Stimulated activated CD4-positive, alpha-beta T cell treated with anti-CD3 and anti-CD28 coated beads, Interleukin-12 subunit alpha, Interleukin-12 subunit beta, amount 100 ng/mL, for 48 hours (primary cell): Measurements from ENCODE around the gene CNTNAP2.

ENCODE experiments used
- DNase-seq, 3 donors: peaks; one replicate each; pipeline ENCODE4 v3.0.0-alpha.2; 2020; ENCODE audit warnings: low read depth in 2 of 3, low spot score in 1 of 3

Gene CNTNAP2

GRCh38 chr7:148108381-148108780 lies 1991.8 kb downstream of the CNTNAP2 start:
- DNase-seq, result no peak

DNA sequence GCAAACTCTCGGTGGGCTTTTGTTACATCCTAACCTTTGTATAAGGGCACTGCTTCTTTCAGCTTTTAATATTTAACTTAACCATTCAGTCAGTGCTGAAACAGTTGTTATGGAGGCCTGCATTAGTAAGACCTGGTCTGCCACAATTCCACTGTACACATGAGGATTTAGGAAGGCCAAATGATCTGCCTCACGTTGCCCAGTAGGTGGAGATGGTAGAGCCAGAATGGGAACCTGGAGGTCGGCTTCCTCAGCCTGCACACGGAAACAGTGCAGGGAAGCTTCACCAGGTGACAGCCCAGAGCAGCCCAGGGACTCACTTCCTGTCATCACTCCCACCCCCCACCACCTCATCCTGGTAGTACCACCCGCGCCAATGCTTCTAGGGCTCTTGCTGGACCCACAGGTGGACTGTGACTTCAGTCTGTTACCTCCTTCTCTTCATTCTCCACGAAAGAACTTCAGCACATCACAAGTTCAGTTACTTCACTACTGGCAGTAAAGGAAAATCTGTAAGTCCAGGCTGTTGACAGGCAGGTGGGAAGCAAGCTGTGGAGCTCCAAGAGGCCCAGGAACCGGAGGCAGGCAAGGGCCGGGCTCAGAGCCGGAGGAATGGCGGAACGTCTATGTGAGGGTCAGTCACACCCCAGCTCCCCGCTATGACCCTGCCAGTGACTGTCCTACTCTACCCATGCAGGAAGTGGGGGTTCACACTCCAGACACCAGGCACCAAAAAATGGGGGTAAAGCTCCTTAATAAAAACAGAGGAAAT lies 1993.7 kb downstream of the CNTNAP2 start:
- no peak for DNase-seq

DNA sequence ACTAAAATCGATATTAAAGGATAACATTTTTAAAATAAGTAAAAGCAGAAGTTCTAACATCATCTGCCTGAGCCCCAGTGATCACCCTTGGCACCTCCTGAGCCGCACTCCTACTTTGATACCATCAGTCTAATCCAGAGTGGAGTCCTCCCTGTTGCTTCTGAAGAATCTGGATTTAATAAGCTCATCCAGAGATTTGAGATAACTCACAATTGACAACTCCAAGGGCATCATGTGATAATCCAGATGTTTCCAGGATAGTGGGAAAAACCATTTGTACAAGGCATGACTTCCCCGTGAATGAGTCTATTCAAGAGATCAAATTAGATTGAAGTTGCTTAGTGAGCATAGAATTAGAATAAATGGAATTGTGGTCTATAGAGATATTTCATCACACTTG lies 1998.2 kb downstream of the CNTNAP2 start:
- no peak for DNase-seq

DNA sequence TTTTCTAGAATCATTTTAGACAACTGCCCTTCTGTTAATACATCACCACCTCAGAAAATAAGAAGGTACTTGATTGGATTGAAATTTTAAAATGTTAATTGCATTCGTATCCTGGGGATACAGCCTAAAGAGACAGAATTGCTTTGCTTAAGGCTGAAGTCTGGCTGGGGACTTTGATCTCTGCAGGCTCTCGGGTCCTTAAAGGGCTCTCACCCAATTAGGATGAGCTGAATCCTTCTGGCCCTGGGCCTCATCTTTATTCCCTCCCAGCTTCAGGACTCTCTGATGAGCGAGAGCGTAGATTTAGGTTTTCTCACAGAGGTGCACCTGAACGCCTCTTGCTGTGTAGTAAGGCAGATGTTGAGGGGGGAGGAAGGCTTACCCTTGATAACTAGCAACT lies 1998.7 kb downstream of the CNTNAP2 start:
- no peak for DNase-seq

DNA sequence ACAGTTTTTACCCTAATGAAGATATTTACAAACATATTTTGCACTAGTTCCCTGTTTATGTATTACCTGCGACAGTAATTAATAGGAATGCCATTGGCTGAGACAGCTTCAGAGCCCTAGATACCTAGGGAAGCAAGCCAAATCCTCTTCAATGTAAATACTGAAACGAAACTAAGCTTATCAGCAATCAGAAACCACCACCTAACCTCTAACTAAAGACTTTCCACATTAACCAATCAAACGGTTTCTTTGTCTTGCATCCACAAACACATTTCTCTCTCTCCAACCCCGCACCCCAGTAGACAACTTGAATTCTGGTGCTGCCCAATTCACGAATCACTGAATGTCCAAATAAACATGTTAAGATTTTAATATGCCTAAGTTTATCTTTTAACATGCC lies 1999.6 kb downstream of the CNTNAP2 start:
- no peak for DNase-seq

GRCh38 chr7:148116829-148117403 lies 2000.3 kb downstream of the CNTNAP2 start:
- DNase-seq, result no peak

DNA sequence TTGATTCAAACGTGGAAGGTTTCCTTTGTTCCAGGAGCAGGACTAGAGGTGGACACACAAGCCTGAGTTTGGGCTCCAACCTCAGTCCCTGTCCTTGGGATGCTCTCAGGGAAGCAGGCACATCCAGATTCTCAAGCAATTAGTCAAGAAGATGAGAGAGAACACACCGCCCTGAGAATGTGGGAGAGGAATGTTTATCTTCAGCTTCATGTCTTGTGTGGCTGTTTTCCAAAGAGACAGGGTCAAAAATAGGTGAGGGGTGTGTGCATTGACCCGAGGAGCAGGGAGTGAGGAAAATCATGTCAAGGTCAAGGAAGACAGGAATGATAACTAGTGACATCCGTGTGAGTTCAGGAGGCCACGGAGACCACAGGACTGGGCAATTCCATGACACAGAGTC lies 2001.8 kb downstream of the CNTNAP2 start:
- no peak for DNase-seq

GRCh38 chr7:148121401-148121800 lies 2004.8 kb downstream of the CNTNAP2 start:
- no peak for DNase-seq

DNA sequence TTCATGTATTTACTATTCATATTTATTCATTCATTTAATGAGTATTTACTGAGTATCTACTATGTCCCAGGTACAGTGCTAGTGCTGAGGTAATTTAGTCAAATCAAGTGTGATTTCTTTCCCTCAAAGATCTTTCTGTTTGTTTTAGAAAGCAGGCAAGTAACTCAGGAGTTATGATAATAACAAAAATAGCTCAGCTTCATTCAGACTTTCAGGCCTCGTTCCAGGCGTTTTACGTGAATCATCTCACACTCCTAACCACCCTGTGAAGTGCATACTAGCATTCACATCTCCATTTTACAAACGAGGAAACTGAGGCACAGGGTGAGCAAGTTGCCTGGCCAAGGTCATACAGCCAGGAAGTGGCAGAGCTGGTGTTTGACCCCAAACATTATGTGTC lies 2005.2 kb downstream of the CNTNAP2 start:
- DNase-seq, result no peak

DNA sequence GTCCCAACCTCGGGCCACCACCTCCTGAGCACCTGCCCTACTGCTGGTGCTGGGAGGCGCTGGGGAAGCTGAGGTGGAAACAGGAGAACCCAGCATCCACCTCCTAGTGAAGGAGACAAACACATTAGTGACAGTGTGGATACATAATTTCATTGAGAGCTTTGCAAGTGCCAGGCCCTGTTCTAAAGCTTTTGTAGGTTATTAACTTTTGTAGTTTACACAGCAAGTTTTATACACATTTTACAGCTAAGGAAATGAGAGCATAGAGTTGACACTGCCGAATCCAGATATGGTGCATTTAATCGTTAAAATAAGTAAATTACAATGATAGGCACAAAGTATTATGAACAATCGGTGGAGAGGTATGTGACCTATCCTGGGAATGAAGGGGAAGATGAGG lies 2007.9 kb downstream of the CNTNAP2 start:
- DNase-seq, result no peak

DNA sequence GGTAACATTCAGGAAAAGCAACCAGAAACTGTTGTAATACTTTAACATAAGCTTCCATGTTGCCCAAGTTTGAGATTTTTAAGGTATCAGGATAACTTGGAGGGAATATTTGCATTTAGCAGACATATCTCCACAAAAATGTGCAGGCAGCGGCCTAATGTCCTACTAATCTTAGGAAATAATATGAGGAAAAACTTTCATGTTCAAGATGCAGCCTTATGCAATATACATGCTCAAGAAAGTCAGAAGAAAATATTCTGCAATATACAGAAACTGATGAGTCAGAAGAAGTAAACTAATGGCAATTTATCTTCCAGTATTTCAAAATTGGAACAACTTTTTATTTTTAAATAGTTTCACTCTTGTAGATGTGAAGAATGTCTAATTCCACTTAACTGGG lies 2010.8 kb downstream of the CNTNAP2 start:
- DNase-seq, result no peak

GRCh38 chr7:148129023-148129422 lies 2012.4 kb downstream of the CNTNAP2 start:
- DNase-seq, result no peak

DNA sequence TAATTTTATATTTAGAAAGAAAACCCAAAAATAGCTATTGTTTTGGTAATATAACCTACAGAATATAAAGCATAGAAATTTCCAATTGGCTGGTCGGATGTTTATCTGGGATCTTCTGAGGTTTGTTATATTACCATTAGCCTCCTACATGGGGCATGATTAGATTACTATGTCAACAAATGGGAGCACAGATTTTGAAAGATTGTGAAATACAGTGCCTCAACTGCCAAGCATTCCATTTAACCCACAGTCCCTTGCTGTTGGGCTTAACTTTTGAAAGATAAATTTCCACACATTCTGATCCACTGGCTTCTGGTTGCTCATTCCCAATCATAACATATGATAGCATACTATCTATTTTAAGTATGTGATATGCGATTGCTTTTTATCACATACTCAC lies 2018.5 kb downstream of the CNTNAP2 start:
- DNase-seq, result no peak

DNA sequence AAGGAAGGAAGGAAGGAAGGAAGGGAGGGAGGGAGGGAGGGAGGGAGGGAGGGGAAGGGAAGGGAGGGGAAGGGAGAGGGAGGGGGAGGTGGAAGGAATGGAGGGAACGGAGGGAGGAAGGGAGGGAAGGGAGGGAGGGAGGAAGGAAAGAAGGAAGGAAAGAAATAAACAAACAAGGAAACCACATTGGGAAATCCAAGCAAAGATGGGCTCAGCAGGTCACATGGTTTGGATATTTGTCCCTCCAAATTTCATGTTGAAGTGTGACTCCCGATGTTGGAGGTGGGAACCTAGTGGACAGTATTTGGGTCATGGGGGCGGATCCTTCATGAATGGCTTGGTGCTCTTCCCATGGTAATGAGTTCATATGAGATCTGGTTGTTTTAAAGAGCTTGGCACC lies 2019.4 kb downstream of the CNTNAP2 start:
- DNase-seq, result no peak

GRCh38 chr7:148142660-148143248 lies 2026.2 kb downstream of the CNTNAP2 start:
- DNase-seq, result peak in 1 of 3 donors; percentile 3

DNA sequence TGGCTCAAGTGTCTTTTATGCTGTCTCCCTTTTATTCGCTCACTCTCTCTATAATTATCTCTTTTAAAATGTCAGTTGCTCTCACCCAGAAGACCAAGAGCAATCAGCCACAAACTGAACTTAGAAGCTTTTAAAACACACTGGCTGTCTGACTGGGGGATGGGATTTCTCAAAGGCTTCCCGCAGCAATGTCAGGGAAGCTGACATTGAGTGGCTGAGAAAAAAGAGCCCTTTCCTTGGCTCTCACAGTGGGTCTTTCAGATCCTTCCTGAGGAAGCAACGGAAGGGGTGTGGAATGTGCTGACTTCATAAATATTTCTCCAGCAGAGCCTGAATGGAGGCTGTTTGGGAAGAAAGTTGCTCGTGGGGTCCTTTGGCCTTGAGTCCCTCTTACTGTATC lies 2028.2 kb downstream of the CNTNAP2 start:
- DNase-seq, result no peak

- DNase-seq, result no peak
Measured at GRCh38 chr7:148146346-148146745, 2029.7 kb downstream of the CNTNAP2 start.

- no peak for DNase-seq
Measured at GRCh38 chr7:148147438-148147837, 2030.8 kb downstream of the CNTNAP2 start.

- DNase-seq, result no peak
Measured at GRCh38 chr7:148148456-148148855, 2031.9 kb downstream of the CNTNAP2 start.

DNA sequence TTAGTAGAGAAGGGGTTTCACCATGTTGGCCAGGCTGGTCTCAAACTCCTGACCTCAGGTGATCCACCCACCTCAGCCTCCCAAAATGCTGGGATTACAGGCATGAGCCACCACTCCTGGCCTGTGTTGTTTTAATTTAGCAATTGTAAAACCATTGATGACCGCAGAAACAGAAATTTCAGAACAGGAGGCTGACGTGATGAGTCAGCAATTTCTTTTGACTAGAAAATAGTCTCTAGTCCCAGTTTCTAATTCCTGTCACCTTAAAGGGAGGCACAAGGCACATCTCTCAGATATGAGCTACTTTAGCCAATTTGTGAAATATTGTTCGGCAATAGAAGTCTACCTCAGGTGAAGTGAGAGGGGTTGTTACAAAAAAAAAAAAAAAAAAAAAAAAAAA lies 2033.1 kb downstream of the CNTNAP2 start:
- no peak for DNase-seq

- DNase-seq, result no peak
Measured at GRCh38 chr7:148151778-148152177, 2035.2 kb downstream of the CNTNAP2 start.

DNA sequence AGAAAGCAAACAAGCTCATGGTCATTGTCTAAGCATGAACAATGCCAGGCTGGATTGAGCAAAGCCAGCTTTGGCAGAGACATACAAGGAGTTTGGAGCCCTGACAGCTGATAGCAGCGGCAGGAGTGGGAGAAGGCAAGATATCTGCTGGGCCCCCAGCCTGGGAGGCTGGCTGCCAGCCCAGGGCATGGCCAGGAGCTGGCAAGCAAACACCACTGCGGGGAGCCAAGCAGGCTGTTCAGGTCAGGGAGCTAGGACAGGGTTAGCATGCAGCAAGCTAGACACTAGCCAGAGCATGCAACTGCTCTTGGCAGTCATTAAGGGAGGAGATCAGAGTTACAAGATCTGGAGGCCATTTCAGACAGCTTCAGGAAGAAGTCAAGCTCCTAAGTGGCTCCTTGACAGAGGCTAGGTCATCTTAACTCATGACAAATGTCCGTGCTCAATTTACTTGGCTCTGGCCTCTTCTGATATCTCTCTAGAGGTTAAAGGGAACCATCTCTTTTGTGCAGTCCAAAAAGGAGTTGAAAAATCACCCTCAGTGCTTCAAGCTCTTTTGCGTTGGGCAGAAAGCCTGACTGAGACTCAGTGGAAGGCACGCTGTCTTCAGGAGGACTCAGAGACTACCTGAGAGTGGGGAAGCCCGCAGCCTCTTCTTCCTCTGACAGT lies 2037.1 kb downstream of the CNTNAP2 start:
- no peak for DNase-seq
